Cardiac fibroblast (primary cell): ENCODE measurements around the gene OCSTAMP.

Experiments used
- DNase-seq, 2 donors: peaks; one replicate each; pipeline versions ENCODE4 v3.0.0 to v3.0.0-alpha.2; 2010; ENCODE audit warnings: low read depth in 2 of 2
- H3K4me3 ChIP-seq, 2 donors: replicated peaks in 1 of 2; 1 replicate in 1 of 2; 2 replicates in 1 of 2; pipeline ENCODE4 v1.5.1; 2011; ENCODE audit warnings: low read depth in 2 of 2, low read length in 2 of 2, mild to moderate bottlenecking in 2 of 2, moderate library complexity in 1 of 2
- CTCF ChIP-seq: IDR thresholded peaks from one replicate; pipeline ENCODE4 v1.5.1; 2011; ENCODE audit warnings: low read depth, mild to moderate bottlenecking, low read length, inconsistent platforms

OCSTAMP gene

GRCh38 chr20:46554828-46555227 is 4.4 kb upstream of the OCSTAMP start:
- TF ChIP-seq CTCF = no peak
- H3K4me3 ChIP-seq = no peak overlapping the region
- no peak for DNase-seq

- no peak overlapping the region for H3K4me3 ChIP-seq
- no peak for TF ChIP-seq CTCF
- no peak for DNase-seq
Measured at GRCh38 chr20:46553926-46554325, 3.5 kb upstream of the OCSTAMP start.

GRCh38 chr20:46552460-46553420 is 2.3 kb upstream of the OCSTAMP start:
- no peak for DNase-seq
- H3K4me3 ChIP-seq = no peak overlapping the region
- no peak for TF ChIP-seq CTCF

- no peak for TF ChIP-seq CTCF
- no peak overlapping the region for H3K4me3 ChIP-seq
- DNase-seq = no peak
Measured at GRCh38 chr20:46551522-46552381, 1.3 kb upstream of the OCSTAMP start.

GRCh38 chr20:46549188-46549972 is 1.1 kb downstream of the OCSTAMP start:
- no peak overlapping the region for H3K4me3 ChIP-seq
- no peak for TF ChIP-seq CTCF
- no peak for DNase-seq

- no peak for TF ChIP-seq CTCF
- no peak for DNase-seq
Measured at GRCh38 chr20:46548688-46549087, 1.8 kb downstream of the OCSTAMP start.

More at GRCh38 chr20:46548688-46549087, 1.8 kb downstream of the OCSTAMP start:
- H3K4me3 ChIP-seq = no peak overlapping the region
